ENCODE data around the gene RAB28. TPM values are rescaled to one million over a fixed set of nuclear protein-coding genes. Genes with fewer than 3 reads are reported as not detected.

The RAB28 gene
- total RNA-seq, 4 donors from 2014 or later: 7.2 to 14.9 (median 13.1) TPM

DNA sequence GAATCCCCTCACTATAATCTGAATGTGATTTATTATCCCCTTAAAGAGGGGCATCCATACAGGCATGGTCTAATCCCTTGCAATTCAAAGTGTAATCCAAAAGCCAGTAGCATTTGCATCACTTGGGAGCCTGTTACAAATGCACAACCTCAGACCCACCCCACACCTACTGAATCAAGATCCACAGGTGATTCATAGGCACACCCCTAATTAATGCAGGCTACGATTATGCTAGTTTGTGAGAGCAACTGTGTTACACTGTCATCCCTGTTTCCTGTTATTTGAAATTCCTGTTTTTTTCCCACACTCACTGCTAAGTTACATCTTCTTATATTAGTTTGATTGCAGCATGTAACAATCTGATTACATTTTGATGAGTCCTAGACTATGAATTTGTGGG, 120.0 kb downstream of the RAB28 start:
- intact Hi-C loops (cut with DNase I; ENCODE audit: low total_unique reads): no loop called here
- WGBS, 2 donors: 58 to 67% methylated on average over 1 of the region's 1 CpG
- DNase-seq (ENCODE audit: low spot score in 2 of 2): no peak

DNA sequence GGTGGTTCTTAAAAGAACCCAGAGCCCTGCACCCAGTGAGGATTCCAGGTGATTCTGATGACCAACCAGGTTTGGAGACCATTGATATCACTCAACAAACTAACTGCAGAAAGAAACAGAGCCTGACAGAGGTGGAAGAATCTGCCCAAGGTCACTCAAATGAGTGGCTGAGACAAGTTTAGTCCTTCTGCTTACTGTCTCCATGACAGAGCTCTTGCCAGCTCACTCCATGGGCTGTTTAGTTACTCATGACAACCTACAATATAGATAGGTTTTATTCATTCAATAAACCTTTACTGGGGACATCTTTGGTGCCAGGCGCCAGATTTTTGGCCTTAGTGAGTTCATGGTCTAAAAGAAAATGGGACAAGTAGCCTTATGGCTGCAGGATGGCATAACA, 124.3 kb downstream of the RAB28 start:
- intact Hi-C loops (cut with DNase I; ENCODE audit: low total_unique reads): no loop called here
- no peak for DNase-seq (ENCODE audit: low spot score in 2 of 2)
- WGBS, 2 donors: 100% methylated on average over 1 of the region's 1 CpG
- no peak overlapping the region for H3K4me3 ChIP-seq (ENCODE audit: low read depth, poor library complexity, severe bottlenecking)
- TF ChIP-seq, protein P1, sequence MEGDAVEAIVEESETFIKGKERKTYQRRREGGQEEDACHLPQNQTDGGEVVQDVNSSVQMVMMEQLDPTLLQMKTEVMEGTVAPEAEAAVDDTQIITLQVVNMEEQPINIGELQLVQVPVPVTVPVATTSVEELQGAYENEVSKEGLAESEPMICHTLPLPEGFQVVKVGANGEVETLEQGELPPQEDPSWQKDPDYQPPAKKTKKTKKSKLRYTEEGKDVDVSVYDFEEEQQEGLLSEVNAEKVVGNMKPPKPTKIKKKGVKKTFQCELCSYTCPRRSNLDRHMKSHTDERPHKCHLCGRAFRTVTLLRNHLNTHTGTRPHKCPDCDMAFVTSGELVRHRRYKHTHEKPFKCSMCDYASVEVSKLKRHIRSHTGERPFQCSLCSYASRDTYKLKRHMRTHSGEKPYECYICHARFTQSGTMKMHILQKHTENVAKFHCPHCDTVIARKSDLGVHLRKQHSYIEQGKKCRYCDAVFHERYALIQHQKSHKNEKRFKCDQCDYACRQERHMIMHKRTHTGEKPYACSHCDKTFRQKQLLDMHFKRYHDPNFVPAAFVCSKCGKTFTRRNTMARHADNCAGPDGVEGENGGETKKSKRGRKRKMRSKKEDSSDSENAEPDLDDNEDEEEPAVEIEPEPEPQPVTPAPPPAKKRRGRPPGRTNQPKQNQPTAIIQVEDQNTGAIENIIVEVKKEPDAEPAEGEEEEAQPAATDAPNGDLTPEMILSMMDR (IDR thresholded peaks at IDR 0.05): no peak
- no peak for TF ChIP-seq POLR2A (IDR thresholded peaks at IDR 0.05)

More for the DNA sequence above, 120.0 kb downstream of the RAB28 start:
- H3K4me3 ChIP-seq (ENCODE audit: low read depth, poor library complexity, severe bottlenecking): no peak overlapping the region
- TF ChIP-seq, protein P1 (IDR thresholded peaks at IDR 0.05): no peak
- TF ChIP-seq POLR2A (IDR thresholded peaks at IDR 0.05): no peak

DNA sequence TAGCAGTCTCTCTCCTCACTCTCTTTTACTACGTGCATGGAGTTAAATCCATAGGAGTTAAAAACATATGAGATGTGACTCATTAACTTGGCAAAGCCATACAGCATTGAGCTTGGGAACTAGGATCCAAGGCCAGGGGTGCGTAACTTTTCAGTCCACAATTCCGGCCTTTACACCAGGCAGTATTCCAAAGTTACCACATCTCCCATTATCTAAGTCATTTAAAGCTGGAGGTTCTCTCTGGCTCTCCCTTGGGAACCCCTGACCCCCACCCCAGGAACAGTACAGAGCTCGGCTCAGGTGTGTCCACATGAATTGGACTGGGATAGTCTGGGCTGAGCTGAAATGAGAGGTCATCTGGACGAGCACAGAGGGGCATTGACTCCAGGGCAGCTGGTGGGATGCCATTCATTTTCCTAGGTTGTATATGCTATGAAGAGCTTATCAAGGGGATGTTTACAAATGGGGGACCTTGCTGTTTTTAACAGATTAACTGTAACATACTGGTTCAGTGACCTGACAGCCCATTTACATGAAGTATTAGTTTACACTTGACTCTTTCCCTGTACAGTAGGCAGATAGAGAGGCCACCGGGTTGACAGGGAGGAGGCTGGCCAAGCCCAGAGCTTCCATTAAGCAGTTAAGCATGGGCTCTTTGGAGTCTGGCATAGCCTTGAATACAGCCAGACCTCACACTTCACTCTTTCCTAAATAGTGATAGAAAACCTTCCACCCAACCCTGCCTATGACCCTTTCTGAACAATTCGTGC, 128.8 kb downstream of the RAB28 start:
- no peak overlapping the region for H3K4me3 ChIP-seq (ENCODE audit: low read depth, poor library complexity, severe bottlenecking)
- no peak for DNase-seq (ENCODE audit: low spot score in 2 of 2)
- intact Hi-C loops (cut with DNase I; ENCODE audit: low total_unique reads): no loop called here
- TF ChIP-seq, protein P1 (IDR thresholded peaks at IDR 0.05): no peak
- TF ChIP-seq POLR2A (IDR thresholded peaks at IDR 0.05): no peak
- WGBS, 2 donors: 75 to 77% methylated on average over 7 of the region's 7 CpGs

DNA sequence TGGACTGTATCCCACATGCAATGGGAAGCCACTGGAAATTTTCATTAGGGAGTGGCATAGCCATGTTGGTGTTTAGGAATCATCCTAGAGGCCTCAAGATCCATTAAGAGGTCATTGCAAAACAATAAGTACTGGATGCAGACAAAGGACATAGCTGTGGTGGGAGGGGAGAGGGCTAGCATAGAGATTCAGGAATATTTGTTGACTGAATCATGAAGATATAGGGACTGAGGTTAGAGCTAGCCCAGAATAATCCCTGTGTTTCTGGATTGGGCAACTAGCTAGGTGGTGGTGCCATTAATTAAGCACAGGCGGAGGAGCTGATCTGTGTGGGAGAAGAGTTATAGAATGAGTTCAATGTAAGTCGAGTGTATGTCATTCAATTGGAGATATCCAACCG, 135.0 kb downstream of the RAB28 start:
- DNase-seq (ENCODE audit: low spot score in 2 of 2): no peak
- intact Hi-C loops (cut with DNase I; ENCODE audit: low total_unique reads): no loop called here
- TF ChIP-seq POLR2A (IDR thresholded peaks at IDR 0.05): no peak
- TF ChIP-seq, protein P1 (IDR thresholded peaks at IDR 0.05): no peak
- H3K4me3 ChIP-seq (ENCODE audit: low read depth, poor library complexity, severe bottlenecking): no peak overlapping the region
- 95 to 97% methylated on average over 3 of the region's 3 CpGs for WGBS, 2 donors

DNA sequence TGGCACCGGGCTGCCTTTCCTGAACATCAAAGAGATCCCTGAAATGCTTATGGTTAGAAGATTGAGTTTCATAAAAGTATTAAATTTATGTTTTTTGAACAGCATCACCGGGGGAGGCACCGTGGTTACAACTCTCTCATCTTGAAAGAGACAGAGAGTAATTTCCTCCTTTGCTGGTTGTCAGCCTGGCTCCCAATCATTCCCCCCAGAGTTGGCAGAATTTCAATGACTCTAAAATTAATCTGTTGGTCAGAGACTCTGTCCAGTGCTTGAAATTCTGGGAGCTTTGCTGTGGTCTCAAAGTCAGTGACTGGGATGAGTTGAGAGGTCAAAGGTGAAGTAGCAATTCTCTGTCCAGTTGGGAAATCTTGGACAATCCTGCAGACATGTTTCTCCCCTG, 135.9 kb downstream of the RAB28 start:
- no peak overlapping the region for H3K4me3 ChIP-seq (ENCODE audit: low read depth, poor library complexity, severe bottlenecking)
- 65 to 72% methylated on average over 3 of the region's 3 CpGs for WGBS, 2 donors
- intact Hi-C loops (cut with DNase I; ENCODE audit: low total_unique reads): no loop called here
- no peak for TF ChIP-seq POLR2A (IDR thresholded peaks at IDR 0.05)
- TF ChIP-seq, protein P1 (IDR thresholded peaks at IDR 0.05): no peak
- no peak for DNase-seq (ENCODE audit: low spot score in 2 of 2)

Measured in lower leg skin (tissue), 4 donors.